ENCODE results near the gene DDX39B.

DNA sequence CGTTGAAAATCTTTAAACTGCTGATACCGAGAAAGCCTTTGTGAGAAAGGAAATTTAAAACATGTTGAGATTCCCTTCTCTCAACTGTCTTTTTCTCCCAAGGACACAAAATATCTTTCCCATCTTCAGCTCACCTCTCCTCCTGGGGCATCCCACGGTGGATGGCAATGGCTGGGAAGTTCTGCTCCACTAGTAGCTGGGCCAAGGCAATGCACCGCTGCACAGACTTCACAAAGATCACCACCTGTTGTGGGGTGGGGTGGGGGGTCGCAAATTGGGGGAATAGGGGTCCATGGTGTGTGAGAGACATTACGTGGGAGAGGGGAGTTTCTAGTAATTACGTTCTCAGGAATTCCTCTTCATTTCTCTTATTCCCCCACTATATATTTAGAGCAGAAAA is 10.6 kb downstream of the DDX39B start:
- TF ChIP-seq, protein P1, sequence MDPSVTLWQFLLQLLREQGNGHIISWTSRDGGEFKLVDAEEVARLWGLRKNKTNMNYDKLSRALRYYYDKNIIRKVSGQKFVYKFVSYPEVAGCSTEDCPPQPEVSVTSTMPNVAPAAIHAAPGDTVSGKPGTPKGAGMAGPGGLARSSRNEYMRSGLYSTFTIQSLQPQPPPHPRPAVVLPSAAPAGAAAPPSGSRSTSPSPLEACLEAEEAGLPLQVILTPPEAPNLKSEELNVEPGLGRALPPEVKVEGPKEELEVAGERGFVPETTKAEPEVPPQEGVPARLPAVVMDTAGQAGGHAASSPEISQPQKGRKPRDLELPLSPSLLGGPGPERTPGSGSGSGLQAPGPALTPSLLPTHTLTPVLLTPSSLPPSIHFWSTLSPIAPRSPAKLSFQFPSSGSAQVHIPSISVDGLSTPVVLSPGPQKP (IDR thresholded peaks at IDR 0.05; ENCODE audit: borderline replicate concordance, low read depth, low read length): no peak
- TF ChIP-seq POLR2A (IDR thresholded peaks at IDR 0.05; ENCODE audit: low read depth, low read length): no peak
- TF ChIP-seq SMC3 (IDR thresholded peaks at IDR 0.05; ENCODE audit: low read depth, low read length): no peak
- TF ChIP-seq RAD21 (IDR thresholded peaks at IDR 0.05; ENCODE audit: low read length): no peak
- no peak for TF ChIP-seq RFX5 (IDR thresholded peaks at IDR 0.05; ENCODE audit: low read depth, low read length)
- no peak for TF ChIP-seq BHLHE40 (IDR thresholded peaks at IDR 0.05; ENCODE audit: low read depth, low read length)
